HCT116 (cell line): ENCODE results near the gene EDNRA. TPM values are rescaled to one million over a fixed set of nuclear protein-coding genes. Genes with fewer than 3 reads are reported as not detected.

ENCODE experiments used
- ATAC-seq: fragments of 200-7000 bp; cut with Tn5 transposase; 2 replicates; pipeline ENCODE4 v1.9.1; 2020; ENCODE audit warnings: mild to moderate bottlenecking, moderate library complexity
- BruUV-seq: library from RNA; stranded (reverse); fragments of 400-500 nt; replicated peaks from 2 replicates; lab custom pipeline; 2021; lab: Mats Ljungman, UMichigan
- CTCF ChIA-PET: fragments of 300-600 bp; sonication (Branson Sonifier 250); formaldehyde crosslinking; loops from one replicate; lab custom pipeline; 2021; ENCODE audit warnings: antibody characterized with exemption; lab: Charles Lee
- POLR2A ChIA-PET: fragments of 300-600, 350-600 bp; sonication (Branson Sonifier 250); formaldehyde crosslinking; loops from one replicate; lab custom pipeline; 2021; ENCODE audit warnings: antibody characterized with exemption; lab: Charles Lee
- RAD21 ChIA-PET, 2 experiments: fragments of 300-600 bp; sonication (Branson Sonifier 250); formaldehyde crosslinking; loops; one replicate each; lab custom pipeline; 2023; ENCODE audit warnings: low total read pairs in 2 of 2; ENCODE audit not compliant: uncharacterized antibody in 2 of 2, unreplicated experiment in 2 of 2, low non-redundant PET in 1 of 2; lab: Charles Lee
- DNase-seq: peaks from one replicate; pipeline ENCODE4 v3.0.0-alpha.2; 2010; ENCODE audit warnings: low read depth, low spot score
- H2AFZ ChIP-seq: fragments of 200-600 bp; shearing (Covaris generic), sonication (generic); 2 replicates; pipeline ENCODE4 v1.6.1; 2017; ENCODE audit warnings: low read depth, mixed run types, mixed read lengths, antibody characterized with exemption, low read length; ENCODE audit not compliant: poor library complexity, severe bottlenecking
- H3K27ac ChIP-seq: 2 replicates; pipeline ENCODE4 v1.5.1; 2012; ENCODE audit warnings: low read depth, low read length
- H3K27me3 ChIP-seq: fragments of 200-600 bp; sonication (generic); 2 replicates; pipeline ENCODE4 v1.6.1; 2016; ENCODE audit warnings: mixed run types, low read length, mixed read lengths; ENCODE audit not compliant: insufficient read depth
- H3K36me3 ChIP-seq, 2 experiments: fragments of 200-500 bp in 1 of 2; fragments of 200-600 bp in 1 of 2; sonication (Bioruptor generic) in 1 of 2; sonication (generic) in 1 of 2; 2 replicates each; pipeline versions ENCODE4 v1.5.1 to v1.6.1; 2014 to 2016; ENCODE audit warnings: low read length in 2 of 2, inconsistent platforms in 1 of 2, mixed read lengths in 1 of 2, mixed run types in 1 of 2; ENCODE audit not compliant: insufficient read depth in 2 of 2, control insufficient read depth in 1 of 2
- H3K4me1 ChIP-seq, 2 experiments: fragments of 200-600 bp in 1 of 2; sonication (generic) in 1 of 2; 2 replicates each; pipeline versions ENCODE4 v1.5.1 to v1.6.1; 2012 to 2017; ENCODE audit warnings: low read length in 2 of 2, inconsistent platforms in 1 of 2, mild to moderate bottlenecking in 1 of 2, mixed read lengths in 1 of 2, mixed run types in 1 of 2, moderate library complexity in 1 of 2; ENCODE audit not compliant: insufficient read depth in 2 of 2, control insufficient read depth in 1 of 2
- H3K4me2 ChIP-seq: fragments of 200-600 bp; sonication (generic); 2 replicates; pipeline ENCODE4 v1.6.1; 2017; ENCODE audit warnings: mixed run types, low read length, mixed read lengths
- H3K4me3 ChIP-seq, 2 experiments: fragments of 200-600 bp in 1 of 2; sonication (generic) in 1 of 2; replicated peaks in 1 of 2; 2 replicates each; pipeline ENCODE4 v1.5.1; 2011 to 2016; ENCODE audit warnings: low read length in 2 of 2, control low read depth in 1 of 2, low read depth in 1 of 2, mild to moderate bottlenecking in 1 of 2, mixed read lengths in 1 of 2, mixed run types in 1 of 2
- H3K79me2 ChIP-seq: fragments of 200-600 bp; sonication (generic); 2 replicates; pipeline ENCODE4 v1.6.1; 2017; ENCODE audit warnings: mild to moderate bottlenecking, mixed run types, low read length, moderate library complexity, mixed read lengths; ENCODE audit not compliant: insufficient read depth
- H3K9ac ChIP-seq: fragments of 200-600 bp; sonication (generic); 2 replicates; pipeline ENCODE4 v1.6.1; 2016; ENCODE audit warnings: low read length, mixed read lengths
- H3K9me2 ChIP-seq: fragments of 200-600 bp; sonication (generic), shearing (Covaris generic); 2 replicates; pipeline ENCODE4 v1.6.1; 2017; ENCODE audit warnings: mixed run types, mild to moderate bottlenecking, moderate library complexity; ENCODE audit not compliant: insufficient read depth
- H3K9me3 ChIP-seq, 2 experiments: fragments of 200-500 bp in 1 of 2; fragments of 200-600 bp in 1 of 2; sonication (Bioruptor generic) in 1 of 2; sonication (generic) in 1 of 2; 2 replicates each; pipeline ENCODE4 v1.6.1; 2014 to 2017; ENCODE audit warnings: low read length in 2 of 2, mixed read lengths in 2 of 2, inconsistent platforms in 1 of 2, low read depth in 1 of 2, mild to moderate bottlenecking in 1 of 2, mixed run types in 1 of 2, moderate library complexity in 1 of 2; ENCODE audit not compliant: control insufficient read depth in 1 of 2, insufficient read depth in 1 of 2
- H4K20me1 ChIP-seq: fragments of 200-600 bp; sonication (generic), shearing (Covaris generic); 2 replicates; pipeline ENCODE4 v1.6.1; 2017; ENCODE audit warnings: mixed run types, mild to moderate bottlenecking, moderate library complexity; ENCODE audit not compliant: insufficient read depth
- ELF1 ChIP-seq: IDR thresholded peaks from 2 replicates; pipeline ENCODE4 v1.6.1; 2012; ENCODE audit warnings: low read depth, borderline replicate concordance
- FOSL1 ChIP-seq: IDR thresholded peaks from 2 replicates; pipeline ENCODE4 v1.6.1; 2012; ENCODE audit warnings: low read depth
- JUND ChIP-seq: IDR thresholded peaks from 2 replicates; pipeline ENCODE4 v1.6.1; 2012
- POLR2AphosphoS5 ChIP-seq: IDR thresholded peaks from 2 replicates; pipeline ENCODE4 v1.6.1; 2011; ENCODE audit warnings: mild to moderate bottlenecking, low read depth, low read length, moderate library complexity
- RAD21 ChIP-seq: IDR thresholded peaks from 2 replicates; pipeline ENCODE4 v1.6.1; 2012; ENCODE audit warnings: low read depth, mild to moderate bottlenecking
- SIN3A ChIP-seq: IDR thresholded peaks from 2 replicates; pipeline ENCODE4 v1.6.1; 2012; ENCODE audit warnings: low read depth
- SRF ChIP-seq: IDR thresholded peaks from 2 replicates; pipeline ENCODE4 v1.6.1; 2012; ENCODE audit warnings: low read depth
- TCF7L2 ChIP-seq: IDR thresholded peaks from 2 replicates; pipeline ENCODE4 v1.7.0; 2011; ENCODE audit warnings: borderline replicate concordance, inconsistent platforms; ENCODE audit not compliant: insufficient read depth, insufficient read length; ENCODE audit errors: extremely low read depth
- YY1 ChIP-seq: IDR thresholded peaks from 2 replicates; pipeline ENCODE4 v1.6.1; 2011; ENCODE audit warnings: low read length, low read depth, moderate library complexity, mild to moderate bottlenecking; ENCODE audit not compliant: insufficient replicate concordance; ENCODE audit errors: extremely low read depth
- ZBTB33 ChIP-seq: IDR thresholded peaks from 2 replicates; pipeline ENCODE4 v1.6.1; 2011; ENCODE audit warnings: mild to moderate bottlenecking, low read length, moderate library complexity; ENCODE audit not compliant: insufficient replicate concordance; ENCODE audit errors: extremely low read depth
- ZFX ChIP-seq: fragments of 450-650 bp; IDR thresholded peaks from 2 replicates; pipeline ENCODE4 v1.6.1; 2017
- ZNF274 ChIP-seq: fragments of 200-500 bp; sonication (Bioruptor generic); IDR thresholded peaks from 2 replicates; pipeline ENCODE4 v1.6.1; 2014; ENCODE audit warnings: mild to moderate bottlenecking, low read depth, low read length, inconsistent platforms
- intact Hi-C: fragments of 100-400 bp; cut with micrococcal nuclease; formaldehyde crosslinking; loops from 2 replicates; pipeline ENCODE4 v1.10.0; 2022
- total RNA-seq: library from RNA; stranded (reverse); gene quantifications from one replicate; pipeline ENCODE4 v1.2.1, GENCODE V29; 2021; ENCODE audit not compliant: unreplicated experiment

The EDNRA gene
- total RNA-seq, 1 experiment from 2014 or later = 2.0 TPM

DNA sequence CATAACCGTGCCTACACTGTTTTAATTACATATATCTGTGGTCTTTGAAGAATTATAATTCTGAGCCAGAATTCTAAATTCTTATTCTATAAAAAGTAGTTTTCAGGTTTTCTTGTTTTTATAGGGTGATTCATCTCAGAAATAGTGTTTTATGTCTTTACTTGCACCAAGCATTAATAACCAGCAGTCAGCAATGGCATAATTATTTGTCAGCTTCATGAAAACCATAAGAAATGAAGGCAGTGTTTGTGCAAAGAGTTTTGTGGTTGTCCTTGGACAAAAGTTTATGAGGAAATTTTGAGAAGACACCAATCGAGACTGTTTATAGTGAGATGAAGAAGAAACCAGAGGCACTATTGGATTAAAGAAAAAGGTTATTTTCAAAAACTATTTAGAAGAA lies 37.2 kb downstream of the EDNRA start:
- BruUV-seq = no TSS peak
- no peak for ATAC-seq
- no peak for DNase-seq
- Histone ChIP-seq H3K27ac (no peak overlapping the region), H4K20me1 (no peaks in the 10 kb centered on the region), H3K27me3 (no peaks in the 10 kb centered on the region), H2AFZ (no peak overlapping the region), H3K4me3 (no peak overlapping the region), H3K9me3 (no peaks in the 10 kb centered on the region), H3K9me2 (no peaks in the 10 kb centered on the region)
- CTCF ChIA-PET = interaction anchor here (0.6 to 2.1 kb wide), 28 partner anchors 9 to 421 kb away, joined by 3 to 32 read pairs (median 4); partner anchors contain the start of gene TMEM184C
- RAD21 ChIA-PET = interaction anchor here (0.8 to 1.3 kb wide), 4 partner anchors 72 to 499 kb away, joined by 3 to 8 read pairs (median 4); no protein-coding TSS in a partner anchor
- TF ChIP-seq ZFX (no peak), SRF (no peak), TCF7L2 (no peak), FOSL1 (no peak), RAD21 (no peak), POLR2AphosphoS5 (no peak), ZNF274 (no peak), ELF1 (no peak), YY1 (no peak), JUND (no peak), SIN3A (no peak), ZBTB33 (no peak)
- TF ChIP-seq, all 23 proteins: peak for 0
- Histone ChIP-seq H3K79me2 (no peaks in the 10 kb centered on the region), H3K9ac (no peak overlapping the region), H3K4me2 (no peak overlapping the region), H3K36me3 (no peaks in the 10 kb centered on the region), H3K4me1 (no peaks in the 10 kb centered on the region)
- POLR2A ChIA-PET = no interaction called here
- intact Hi-C loops = loop anchor here (2.0 kb wide), 3 partner anchors 73 to 357 kb away; no protein-coding TSS in a partner anchor
